SKM-1 treated with dmso at 0.1 percent for 144 hours (cell line): Measurements from ENCODE around the gene VPS11.

Source experiments
- DNase-seq: peaks from one replicate; lab custom pipeline; 2025; ENCODE audit not compliant: unreplicated experiment; lab: John Stamatoyannopoulos, UW

The VPS11 gene

DNA sequence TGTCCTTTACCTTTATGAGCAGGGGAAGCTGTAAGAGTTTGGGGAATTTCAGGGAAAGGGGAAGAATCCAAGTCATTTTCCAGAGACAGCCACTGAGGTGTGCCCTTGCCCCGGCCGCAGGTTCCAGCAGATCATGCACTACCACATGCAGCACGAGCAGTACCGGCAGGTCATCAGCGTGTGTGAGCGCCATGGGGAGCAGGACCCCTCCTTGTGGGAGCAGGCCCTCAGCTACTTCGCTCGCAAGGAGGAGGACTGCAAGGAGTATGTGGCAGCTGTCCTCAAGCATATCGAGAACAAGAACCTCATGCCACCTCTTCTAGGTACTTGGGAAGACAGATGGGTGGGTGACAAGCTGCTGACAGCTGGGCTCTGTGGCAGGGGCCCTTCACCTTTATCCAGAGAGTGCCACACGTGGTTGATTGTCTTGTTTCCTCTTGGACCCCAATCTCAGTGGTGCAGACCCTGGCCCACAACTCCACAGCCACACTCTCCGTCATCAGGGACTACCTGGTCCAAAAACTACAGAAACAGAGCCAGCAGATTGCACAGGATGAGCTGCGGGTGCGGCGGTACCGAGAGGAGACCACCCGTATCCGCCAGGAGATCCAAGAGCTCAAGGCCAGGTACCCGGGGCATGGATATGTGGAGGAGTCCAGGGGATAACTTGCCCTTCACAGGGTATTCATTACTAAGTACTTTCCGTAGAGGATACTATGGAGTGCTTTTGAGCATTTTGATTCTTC is 11.2 kb downstream of the VPS11 start:
- DNase-seq, result no peak

DNA sequence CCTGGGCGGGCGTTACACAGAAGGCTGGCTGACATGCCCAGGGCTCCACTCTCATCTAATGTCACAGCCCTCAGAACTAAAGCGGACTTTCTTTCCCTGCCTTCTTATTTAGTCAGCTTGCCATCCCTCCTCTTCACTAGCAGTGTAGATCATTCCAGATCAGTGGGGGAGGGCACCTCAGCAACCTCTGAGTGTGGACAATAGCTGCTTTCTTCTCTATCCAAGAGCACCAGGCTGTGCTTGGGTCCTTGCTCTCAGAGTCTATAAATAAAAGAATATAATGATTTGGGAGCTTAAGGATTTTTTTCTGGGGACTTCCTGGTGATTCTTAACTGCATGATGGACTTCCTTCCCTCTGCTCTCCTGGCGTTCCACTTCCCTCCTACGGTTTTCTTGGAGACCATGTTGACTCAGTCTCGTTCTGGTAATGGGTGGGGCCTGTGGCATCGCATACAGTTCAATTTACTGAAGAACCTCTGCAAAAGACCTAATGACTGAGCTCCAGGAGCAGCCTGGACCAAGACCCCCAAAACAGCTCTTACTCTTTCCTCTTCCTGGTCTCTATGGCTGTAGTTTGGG is 14.2 kb downstream of the VPS11 start:
- no peak for DNase-seq

DNA sequence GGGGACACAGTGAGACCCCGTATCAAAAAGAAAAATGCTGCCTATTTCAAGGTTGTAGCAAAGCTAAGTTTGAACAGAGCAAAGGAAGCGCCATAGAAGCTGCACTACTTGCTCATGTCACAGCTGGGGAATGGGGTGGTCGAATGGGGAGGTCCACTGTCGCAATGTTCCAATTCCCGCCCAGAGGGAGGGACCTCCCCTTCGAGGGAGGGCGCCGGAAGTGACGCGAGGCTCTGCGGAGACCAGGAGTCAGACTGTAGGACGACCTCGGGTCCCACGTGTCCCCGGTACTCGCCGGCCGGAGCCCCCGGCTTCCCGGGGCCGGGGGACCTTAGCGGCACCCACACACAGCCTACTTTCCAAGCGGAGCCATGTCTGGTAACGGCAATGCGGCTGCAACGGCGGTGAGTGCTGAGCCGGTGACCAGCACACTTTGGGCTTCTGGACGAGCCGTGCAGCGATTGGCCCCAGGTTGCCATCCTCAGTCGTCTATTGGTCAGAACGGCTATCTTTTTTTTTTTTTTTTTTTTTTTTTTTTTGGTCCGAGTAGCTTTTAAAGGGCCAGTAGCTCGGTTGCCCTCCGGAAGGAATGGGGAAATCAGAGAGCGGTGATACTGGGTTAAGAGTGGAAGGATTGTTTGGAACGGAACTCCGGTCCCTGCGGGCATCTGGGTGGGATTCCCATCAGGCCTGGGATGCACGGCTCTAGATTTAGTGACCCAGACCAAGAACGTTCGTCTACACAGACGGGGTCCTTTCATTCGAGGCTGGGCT is 17.2 kb downstream of the VPS11 start, which contains the start of gene HMBS:
Gene HMBS (plus strand): TSS at position 219 of the 774 bp plus-strand sequence. CDS start 153 bp downstream, at position 372.
- DNase-seq, result peak; percentile 91

DNA sequence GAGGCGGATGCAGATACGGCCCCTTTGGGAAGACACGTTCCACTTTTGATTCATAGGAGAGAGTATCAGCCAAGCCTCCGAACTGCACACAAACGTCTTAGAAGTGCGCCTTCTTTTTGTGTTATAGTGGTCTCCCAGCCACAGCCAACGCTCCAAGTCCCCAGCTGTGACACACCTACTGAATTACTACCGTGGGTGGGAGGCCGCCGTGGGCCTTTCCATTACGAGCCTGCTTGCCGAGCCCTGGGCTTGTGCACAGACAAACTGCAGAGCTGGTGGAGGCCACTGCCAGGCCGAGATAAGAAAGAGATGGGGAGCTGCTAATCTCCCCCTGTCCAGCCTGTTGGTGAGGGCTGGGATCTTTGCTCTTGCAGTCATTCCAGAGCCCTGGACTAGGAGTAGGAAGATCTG is 17.8 kb downstream of the VPS11 start:
- DNase-seq, result no peak

DNA sequence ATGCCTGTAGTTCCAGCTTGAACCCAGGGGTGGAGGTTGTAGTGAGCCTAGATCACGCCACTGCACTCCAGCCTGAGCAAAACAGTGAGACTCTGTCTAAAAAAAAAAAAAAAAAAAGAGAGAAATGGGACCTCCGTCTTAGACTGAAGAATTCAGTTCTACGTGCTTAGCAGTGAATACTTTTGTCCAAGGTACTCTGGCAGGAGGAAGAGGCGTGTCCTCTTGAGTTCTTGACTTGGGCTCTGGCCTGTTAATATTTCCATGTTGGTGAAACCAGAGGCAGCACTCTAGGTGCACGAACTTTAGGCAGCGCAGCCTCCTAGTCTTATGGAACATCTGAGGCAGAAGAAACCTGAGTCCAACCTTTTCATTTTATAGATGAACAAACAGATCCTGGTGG is 19.5 kb downstream of the VPS11 start:
- no peak for DNase-seq

DNA sequence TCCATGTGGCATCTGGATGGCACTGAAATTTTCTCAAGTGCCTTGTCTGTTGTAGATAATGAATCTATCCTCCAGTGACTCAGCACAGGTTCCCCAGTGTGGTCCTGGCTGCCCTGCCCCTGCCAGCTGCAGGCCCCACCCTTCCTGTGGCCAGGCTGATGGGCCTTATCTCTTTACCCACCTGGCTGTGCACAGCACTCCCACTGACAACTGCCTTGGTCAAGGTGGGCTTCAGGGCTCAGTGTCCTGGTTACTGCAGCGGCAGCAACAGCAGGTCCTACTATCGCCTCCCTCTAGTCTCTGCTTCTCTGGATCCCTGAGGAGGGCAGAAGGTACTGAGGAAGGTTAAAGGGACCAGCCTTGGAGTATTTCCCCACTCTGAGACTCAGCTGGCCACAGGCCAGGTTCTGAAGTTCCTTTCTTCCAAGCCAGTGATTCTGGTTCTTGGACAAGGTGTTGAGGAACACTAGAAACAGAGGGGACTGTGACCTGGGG is 20.2 kb downstream of the VPS11 start:
- no peak for DNase-seq

DNA sequence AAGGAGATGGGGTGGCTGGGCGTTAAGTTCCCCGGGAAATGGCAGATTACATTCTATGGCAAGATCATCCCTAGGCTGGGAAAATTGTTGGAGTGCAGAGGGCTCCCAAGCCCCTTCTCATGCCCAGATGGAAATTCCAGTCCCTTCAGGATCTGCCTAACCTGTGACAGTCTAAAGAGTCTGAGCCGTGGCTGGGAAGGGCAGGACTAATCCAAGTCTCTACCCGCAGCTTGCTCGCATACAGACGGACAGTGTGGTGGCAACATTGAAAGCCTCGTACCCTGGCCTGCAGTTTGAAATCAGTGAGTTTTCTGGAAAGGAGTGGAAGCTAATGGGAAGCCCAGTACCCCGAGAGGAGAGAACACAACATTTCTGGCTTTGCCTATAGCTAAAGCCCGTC is 20.8 kb downstream of the VPS11 start:
- DNase-seq, result no peak

DNA sequence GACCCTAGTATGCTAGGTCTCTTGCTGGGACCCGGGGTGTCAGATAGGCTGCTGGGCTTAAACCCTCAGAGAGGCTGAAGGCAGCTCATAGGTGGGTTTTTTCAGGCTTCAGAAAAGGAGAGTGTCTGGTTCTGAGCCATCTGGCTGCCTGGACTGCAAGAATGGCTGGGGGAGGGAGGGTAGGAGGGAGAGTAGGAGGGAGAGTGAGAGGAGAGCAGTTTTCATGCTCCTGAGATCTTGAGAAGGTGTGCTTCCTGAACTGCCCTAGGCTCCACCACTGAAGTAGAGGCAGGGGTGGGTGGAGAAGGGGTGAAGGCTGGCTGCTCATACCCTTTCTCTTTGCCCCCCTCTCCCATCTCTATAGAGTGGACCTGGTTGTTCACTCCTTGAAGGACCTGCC is 21.7 kb downstream of the VPS11 start:
- DNase-seq, result no peak

DNA sequence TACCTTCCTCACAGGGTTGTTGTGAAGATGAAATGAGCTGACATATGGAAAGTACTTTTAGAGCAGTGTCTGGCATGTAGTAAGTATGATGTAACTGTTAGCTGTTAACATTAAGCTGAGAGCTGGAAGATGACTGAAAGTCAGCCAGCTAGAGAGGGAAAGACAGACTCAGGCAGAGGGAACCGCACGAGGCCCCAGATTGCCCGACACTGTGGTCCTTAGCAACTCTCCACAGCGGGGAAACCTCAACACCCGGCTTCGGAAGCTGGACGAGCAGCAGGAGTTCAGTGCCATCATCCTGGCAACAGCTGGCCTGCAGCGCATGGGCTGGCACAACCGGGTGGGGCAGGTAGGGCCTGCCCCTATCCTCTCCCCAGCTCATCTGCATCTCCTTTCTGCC is 23.6 kb downstream of the VPS11 start:
- DNase-seq, result no peak

DNA sequence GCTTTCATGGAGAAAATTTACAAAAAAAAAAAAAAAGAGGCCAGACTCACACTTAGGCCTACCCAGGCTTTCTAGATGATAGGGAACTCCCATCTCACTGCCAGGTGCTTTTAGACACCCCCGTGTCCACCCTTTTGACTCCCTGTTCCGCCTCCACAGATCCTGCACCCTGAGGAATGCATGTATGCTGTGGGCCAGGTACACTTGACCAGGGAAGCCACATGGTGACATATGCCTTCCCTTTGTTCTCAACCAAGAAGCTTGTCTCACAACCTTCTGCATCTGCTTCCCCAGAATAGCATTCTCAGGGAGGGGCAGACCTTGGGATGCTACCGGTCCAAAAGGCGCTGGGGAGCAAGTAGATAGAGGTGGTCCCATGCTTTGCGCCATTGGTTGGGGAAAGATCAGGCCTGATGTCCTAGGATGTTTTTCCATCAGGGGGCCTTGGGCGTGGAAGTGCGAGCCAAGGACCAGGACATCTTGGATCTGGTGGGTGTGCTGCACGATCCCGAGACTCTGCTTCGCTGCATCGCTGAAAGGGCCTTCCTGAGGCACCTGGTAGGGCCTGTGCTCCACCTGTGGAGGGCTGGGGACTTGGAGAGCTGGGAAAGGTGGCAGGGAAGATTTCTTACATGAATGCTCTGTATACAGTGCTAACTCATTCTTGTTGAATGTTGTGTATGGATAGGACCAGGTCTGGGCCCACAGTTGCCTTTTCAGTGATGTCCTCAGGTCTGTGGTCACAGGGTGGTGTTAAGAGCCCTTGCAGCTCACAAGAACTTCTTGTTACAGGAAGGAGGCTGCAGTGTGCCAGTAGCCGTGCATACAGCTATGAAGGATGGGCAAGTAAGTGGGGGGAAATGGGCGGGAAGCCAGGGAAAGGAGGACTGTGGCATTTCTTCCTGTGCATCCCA is 24.6 kb downstream of the VPS11 start:
- no peak for DNase-seq

DNA sequence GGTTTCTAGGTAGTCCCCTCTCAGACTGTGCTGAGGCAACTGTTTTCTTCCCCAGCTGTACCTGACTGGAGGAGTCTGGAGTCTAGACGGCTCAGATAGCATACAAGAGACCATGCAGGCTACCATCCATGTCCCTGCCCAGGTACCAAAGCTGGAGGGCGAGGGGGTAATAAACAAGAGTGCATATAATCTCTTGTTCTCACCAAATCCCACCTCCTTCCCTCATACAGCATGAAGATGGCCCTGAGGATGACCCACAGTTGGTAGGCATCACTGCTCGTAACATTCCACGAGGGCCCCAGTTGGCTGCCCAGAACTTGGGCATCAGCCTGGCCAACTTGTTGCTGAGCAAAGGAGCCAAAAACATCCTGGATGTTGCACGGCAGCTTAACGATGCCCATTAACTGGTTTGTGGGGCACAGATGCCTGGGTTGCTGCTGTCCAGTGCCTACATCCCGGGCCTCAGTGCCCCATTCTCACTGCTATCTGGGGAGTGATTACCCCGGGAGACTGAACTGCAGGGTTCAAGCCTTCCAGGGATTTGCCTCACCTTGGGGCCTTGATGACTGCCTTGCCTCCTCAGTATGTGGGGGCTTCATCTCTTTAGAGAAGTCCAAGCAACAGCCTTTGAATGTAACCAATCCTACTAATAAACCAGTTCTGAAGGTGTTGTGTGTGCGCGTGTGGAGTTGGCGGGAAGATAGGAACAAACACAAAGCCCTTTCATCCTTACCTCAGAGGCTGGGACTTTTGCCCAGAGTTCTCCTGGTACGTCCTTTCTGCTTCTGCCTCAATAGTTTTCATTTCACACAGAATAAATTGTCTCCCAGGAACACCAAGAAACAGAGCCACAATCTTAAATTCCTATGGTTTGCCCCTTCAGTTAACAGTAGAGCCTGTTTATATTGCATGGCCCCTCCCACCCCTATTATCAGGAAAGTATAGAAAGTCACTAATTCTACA is 25.5 kb downstream of the VPS11 start:
- no peak for DNase-seq

DNA sequence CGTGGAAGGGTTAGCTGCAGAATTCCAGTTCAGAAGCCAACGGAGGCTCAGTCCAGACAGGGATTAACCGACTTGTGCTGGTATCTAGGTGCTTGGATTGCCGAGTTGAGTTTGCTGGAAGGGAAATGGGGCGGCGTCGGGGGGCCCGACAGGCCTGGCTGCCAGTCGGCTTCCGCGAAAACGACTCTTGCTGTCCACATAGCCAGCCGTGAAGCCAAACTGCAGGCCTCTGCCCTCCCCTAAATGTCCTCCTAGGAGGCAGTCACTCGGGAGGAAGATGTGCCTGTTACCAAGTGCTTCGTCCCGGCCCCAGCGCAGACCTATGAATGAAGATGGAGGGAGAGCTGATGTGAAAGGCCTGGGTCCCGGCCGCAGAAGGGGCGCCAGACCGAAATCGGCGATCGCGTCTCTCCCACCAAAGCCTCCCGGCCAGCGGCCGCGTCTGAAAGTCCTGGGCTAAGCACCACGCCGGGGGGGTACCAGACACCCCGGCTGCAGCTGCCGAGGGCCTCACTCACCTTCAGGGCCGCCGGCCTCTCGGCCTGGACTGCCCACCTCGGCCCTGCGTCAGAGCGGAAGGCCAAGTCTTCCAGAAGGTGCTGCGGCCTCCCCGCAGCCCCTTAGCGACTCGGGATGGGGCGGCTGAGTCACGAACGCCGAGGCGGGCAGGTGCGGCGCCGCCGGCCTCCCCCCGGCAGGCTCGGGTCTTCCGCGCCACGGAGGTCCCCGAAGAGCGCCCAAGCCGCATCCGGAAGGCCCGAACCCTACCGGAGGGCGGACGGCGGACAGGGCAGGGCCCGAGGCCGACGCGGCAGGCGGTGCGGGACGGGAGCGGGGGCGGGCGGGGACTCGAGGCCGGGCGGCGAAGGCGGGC is 26.6 kb downstream of the VPS11 start:
- DNase-seq, result no peak

DNA sequence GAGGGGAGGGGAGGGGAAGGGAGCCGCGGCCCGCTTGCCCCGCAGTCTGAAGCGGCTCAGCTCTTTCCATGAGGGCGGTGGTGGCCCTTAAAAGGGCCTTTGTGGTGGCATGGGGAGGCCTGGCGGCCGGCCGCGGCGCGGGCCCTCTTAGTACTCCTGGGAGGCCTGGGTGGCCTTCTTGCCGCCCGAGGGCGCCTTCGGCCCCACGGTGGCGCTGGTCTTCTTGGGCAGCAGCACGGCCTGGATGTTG is 27.1 kb downstream of the VPS11 start:
- peak; percentile 64 for DNase-seq

DNA sequence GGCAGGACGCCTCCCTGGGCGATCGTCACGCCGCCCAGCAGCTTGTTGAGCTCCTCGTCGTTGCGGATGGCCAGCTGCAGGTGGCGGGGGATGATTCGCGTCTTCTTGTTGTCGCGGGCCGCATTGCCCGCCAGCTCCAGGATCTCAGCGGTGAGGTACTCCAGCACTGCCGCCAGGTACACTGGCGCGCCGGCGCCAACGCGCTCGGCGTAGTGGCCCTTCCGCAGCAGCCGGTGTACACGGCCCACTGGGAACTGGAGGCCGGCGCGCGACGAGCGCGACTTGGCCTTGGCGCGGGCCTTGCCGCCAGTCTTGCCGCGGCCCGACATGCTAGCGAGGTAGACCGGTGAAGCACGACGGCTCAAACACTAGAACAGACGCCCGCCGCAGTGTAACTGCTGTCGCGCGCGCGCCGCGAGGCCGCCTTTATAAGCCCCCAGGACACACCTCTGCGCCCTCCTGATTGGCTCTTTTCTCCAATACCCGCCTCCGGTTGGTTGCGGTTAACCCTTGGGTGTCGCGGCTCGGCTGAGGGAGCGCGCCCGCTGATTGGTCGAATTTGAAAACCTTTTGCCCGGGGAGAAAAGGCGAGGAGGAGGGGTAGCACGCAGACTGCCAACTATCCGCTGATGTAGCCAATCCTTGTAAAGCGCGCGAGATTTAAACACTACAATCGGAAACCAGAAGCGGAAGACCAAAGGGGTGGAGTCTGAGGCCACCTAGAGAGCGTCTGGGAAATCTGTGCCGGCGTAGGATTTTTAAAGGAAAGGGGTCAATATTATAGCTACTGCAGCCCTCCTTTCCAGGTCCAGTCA is 27.7 kb downstream of the VPS11 start:
- DNase-seq, result peak; percentile 94

DNA sequence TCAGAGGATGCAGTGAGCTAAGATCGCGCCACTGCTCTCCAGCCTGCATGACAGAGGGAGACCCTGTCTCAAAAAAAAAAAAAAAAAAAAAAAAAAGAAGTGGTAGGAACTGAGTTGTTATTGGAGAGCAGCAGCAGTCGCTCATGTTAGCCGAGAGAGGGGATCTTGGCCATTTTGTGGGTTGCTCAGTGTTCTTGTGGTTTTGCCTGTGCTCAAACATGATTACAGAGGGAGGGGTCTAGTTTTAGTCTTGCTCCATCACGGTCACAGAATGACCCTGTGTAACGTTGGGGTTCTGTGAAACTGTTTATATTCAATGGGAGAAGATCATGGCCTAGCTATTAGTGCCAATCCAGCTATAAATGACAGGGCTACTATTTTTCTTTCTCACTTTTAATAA is 32.1 kb downstream of the VPS11 start:
- DNase-seq, result no peak

DNA sequence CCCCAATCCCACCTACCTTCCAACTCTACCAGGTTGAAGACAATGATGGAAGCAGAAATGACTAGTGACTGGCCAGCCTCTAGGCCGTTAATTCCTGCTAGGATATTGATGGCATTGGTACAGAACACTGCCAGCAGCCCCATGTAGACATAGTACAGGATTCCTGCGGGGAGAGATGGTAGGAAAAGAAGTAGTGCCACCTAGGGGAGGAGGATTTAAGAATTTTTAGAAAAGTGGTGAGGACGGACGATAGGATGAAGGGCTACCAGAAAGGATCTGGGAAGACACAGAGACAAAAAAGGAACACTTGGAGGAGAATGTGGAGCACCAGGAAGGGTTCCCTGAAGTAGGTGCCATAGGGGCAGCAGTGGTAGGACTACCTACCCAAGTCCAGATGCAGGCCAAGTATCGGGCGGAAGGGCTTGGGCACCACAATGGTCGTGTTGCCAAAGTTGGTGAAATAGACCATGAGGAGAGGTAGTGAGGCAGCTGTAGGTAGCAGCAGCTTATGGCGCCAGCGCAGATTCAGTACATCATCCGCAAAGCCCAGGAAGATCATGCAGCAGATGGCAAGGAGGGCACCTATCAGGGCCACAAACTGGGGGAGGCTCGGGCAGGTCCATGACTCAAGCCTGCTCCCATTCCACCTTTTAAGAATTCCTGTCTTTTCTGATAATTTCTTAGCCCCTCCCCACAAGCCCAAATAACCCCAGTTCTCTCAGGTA is 32.8 kb downstream of the VPS11 start:
- DNase-seq, result no peak

DNA sequence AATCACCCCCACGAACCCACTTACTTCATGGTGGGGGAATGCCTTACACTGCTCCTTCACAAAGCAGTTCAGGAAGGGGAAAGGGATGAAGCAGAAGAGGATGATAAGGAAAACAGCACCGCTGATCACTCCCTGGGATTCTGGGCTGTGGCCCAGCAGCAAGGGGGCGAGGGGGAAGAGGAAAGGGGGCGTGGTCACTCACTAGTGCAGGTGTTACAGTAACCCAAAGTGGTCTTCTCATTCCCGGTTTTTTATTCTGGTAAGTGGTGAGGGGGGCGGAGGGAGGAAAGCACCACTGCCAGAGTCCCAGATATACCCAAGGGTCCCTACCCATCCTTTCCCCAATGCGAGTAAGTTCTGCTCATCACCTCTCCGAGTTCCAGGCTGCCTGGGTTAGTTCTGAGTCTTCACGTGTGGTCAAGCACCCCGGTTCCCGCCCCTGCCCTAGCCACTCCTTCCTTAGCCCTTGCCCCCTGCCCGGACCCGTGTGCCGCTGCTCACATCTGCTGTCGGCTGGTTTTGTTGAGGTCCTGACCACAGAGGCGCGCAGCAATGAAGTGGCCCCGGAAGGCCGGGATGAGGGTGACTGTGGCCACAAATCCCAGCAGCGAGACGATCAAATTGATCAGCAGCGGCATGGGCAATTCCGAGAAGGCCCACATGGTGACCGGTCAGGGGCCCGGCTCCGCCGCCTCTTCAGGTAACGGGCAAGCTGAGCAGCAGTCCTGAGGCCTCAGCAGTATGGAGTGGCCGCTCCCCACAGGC is 33.6 kb downstream of the VPS11 start:
- DNase-seq, result no peak
